ENCODE data around the gene CENPH. TPM values are rescaled to one million over a fixed set of nuclear protein-coding genes. Genes with fewer than 3 reads are reported as not detected.

The CENPH gene, protein sequence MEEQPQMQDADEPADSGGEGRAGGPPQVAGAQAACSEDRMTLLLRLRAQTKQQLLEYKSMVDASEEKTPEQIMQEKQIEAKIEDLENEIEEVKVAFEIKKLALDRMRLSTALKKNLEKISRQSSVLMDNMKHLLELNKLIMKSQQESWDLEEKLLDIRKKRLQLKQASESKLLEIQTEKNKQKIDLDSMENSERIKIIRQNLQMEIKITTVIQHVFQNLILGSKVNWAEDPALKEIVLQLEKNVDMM
- 10 to 100 TPM; 10.3 to 12.3 TPM for total RNA-seq

DNA sequence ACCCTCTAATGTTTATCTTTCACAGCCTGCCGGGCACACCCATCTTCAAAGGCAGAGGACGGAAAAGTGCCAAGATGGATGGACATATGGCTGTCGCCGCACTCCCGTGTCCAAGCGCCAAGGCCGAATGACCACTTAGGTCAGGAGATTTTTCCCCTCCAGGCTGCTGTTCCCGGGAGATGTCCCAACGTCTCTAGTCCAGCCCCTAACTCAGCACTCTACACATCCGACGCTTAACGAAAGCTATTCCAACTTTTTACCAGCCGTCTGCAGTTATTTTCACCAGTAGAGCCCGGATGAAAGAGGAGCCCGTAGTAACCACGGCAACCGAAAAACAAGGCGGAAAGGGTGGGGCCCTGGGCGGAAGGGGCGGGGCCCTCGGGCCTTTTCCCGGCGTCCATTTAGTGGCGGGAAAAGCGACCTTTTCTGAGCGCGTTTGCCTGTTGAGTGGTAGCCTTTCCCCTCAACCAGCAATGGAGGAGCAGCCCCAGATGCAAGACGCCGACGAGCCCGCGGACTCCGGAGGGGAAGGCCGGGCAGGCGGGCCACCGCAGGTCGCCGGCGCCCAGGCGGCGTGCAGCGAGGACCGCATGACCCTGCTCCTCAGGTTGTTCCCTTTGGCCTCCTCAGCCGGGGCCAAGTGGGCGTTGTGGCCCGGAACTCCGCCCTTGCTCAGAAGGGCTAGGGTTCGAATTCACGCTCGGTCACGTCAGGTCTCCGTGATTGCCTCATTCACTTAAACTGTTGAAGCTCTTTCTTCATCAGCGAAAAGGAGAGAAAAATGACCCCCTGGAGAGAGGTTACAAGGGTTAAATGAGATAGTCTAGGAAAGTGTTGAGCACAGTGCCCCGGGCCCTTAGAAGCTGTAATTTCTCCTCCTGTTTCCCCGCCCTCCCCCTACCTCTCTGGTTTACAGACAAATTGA lies at the start of gene CENPH:
CENPH (plus strand) TSS at position 422 of the 925 bp plus-strand sequence; CDS start at position 474, 52 bp downstream.

DNA sequence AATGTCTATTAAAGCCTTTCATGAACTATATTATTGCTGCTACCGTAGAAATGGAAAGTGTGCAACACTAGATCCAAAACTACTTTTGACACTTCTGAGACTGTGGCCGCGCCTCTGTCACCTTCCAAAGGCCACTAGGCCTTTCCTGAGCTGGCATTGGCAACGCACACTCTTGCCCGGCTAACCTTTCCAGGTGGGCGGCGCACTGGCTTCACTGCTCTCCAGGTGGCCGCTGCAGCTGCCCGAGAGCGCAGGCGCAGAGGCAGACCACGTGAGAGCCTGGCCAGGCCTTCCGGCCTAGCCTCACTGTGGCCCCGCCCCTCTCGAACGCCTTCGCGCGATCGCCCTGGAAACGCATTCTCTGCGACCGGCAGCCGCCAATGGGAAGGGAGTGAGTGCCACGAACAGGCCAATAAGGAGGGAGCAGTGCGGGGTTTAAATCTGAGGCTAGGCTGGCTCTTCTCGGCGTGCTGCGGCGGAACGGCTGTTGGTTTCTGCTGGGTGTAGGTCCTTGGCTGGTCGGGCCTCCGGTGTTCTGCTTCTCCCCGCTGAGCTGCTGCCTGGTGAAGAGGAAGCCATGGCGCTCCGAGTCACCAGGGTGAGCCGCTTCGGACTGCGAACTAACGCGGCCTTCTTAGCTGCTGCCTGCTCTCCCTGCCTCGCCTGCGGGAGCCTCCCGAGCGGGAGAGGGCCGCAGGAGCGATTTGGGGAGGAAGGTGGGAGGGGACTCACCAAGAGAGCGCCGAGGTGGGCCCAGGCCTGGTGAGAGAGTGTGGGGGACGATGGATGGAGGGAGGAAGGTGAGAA lies 22.5 kb upstream of the CENPH start, which contains the start of gene CCNB1:
CCNB1 (plus strand) TSS at position 465 of the 807 bp plus-strand sequence; CDS start at position 578, 113 bp downstream.

DNA sequence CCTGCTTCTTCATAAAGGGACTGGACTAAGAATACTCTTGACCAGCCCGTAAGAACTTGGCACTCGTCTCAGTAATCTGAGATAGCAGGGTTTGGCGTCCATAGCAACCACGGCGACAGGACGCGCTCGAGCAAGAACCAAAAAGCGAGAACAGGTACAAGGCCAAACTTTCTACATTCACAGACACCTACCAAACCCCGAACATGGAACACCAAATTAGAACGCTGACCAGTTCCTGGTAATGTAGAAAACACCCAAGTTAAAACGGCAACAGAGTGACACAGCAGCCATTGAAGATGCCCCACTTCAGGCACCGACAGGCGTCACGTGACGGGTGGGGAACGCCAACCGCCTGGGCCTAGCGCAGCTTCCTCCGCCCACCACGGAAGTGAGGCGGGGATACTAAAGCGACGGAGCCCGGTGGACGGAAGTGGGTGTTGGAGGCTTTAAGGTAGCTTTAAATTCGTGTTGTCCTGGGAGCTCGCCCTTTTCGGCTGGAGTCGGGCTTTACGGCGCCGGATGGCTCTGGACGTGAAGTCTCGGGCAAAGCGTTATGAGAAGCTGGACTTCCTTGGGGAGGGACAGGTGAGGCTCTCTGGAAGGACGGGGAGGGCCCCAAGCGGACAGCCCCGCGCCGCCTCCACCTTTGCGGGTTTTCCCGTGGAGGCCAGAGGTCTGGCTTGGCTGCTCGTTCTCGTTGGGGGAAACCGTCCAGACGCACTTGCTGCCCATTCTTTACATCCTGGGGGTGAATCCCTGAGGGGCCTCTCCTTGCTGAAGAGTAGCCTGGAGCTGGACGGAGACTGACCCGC lies 45.3 kb downstream of the CENPH start, which contains the start of gene CDK7:
CDK7 (plus strand) TSS at position 430 of the 812 bp plus-strand sequence; CDS start at position 520, 90 bp downstream.

Small RNAs within 50 kb of the gene (small RNA-seq; reads per million reads assigned to genes)
- gene SNORA50D: 0 reads per million in 2 donors

Other genes starting within 250 kb of the CENPH start
- gene SLC30A5, start 95.6 kb upstream of the CENPH start, total RNA-seq: 10 to 100 TPM; 41.3 to 47.6 TPM
- 100 to 1,000 TPM; 137 to 419 TPM for gene CCNB1, start 22.4 kb upstream of the CENPH start, total RNA-seq
- gene CDK7, start 45.3 kb downstream of the CENPH start, total RNA-seq: 10 to 100 TPM; 29.3 to 46.6 TPM
- 1 to 10 TPM; 2.4 to 2.7 TPM for gene CCDC125, start 143.2 kb downstream of the CENPH start, total RNA-seq
- 10 to 100 TPM; 14.8 to 27.3 TPM for gene AK6, start 179.9 kb downstream of the CENPH start, total RNA-seq
- gene TAF9, start 179.9 kb downstream of the CENPH start, total RNA-seq: 10 to 100 TPM; 64.0 to 90.2 TPM
- gene RAD17, start 180.2 kb downstream of the CENPH start, total RNA-seq: 10 to 100 TPM; 23.4 to 24.6 TPM
- 1 to 10 TPM; 1.0 to 2.0 TPM for gene MARVELD2, start 225.5 kb downstream of the CENPH start, total RNA-seq